Islet of Langerhans (tissue), 1 donor: ENCODE measurements around the gene ARMC2.
A peak's percentile ranks its signal among the peaks of the same experiment; 100 is the strongest.

Experiments used
- FAIRE-seq: peaks from one replicate; lab custom pipeline; 2011; peaks lifted over from hg19 to GRCh38; lab: Jason Lieb, UNC

The ARMC2 gene

DNA sequence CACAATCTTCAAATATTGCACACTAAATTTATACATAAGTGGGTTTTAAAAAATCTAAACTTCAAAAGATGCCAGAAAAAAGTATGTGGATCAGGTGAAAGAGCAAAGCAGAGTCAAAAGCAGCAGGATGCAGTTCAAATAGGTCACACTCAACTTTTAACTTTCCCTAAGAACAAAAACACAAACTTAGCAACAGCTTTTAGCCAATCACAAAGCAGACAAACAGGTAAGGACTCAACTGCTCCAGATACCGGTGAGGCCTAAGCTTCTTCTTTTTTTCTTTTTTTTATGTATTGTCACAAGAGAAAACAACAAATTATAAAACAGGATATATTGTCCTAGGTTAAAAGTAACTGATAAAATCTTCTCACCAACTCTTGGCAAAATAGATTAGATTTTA is 171.7 kb downstream of the ARMC2 start:
- FAIRE-seq, result peak; percentile 17

GRCh38 chr6:109021870-109022269 is 173.6 kb downstream of the ARMC2 start:
- no peak for FAIRE-seq

- FAIRE-seq, result peak; percentile 74
These were observed 175.2 kb downstream of the ARMC2 start for GRCh38 chr6:109023356-109023925.
